Keratinocyte (primary cell): ENCODE data around the gene LRIT3.

Experiments used
- CTCF ChIP-seq, 3 experiments: IDR thresholded peaks in 1 of 3; conservative IDR thresholded peaks in 1 of 3; optimal IDR thresholded peaks in 1 of 3; 2 replicates in 2 of 3; 3 replicates in 1 of 3; pipeline versions ENCODE3 to v1.5.1; 2011; ENCODE audit warnings: low read length in 3 of 3, mild to moderate bottlenecking in 3 of 3, moderate library complexity in 2 of 3, control low read depth in 1 of 3, inconsistent platforms in 1 of 3; ENCODE audit not compliant: insufficient read depth in 2 of 3; ENCODE audit errors: extremely low read depth in 1 of 3
- EZH2 ChIP-seq: IDR thresholded peaks from one replicate; pipeline ENCODE4 v1.6.1; 2012; ENCODE audit warnings: inconsistent platforms, mild to moderate bottlenecking, low read length, moderate library complexity

GRCh38 chr4:109810552-109811387 is 37.1 kb upstream of the LRIT3 start:
- TF ChIP-seq EZH2 (no peak), CTCF (optimal IDR thresholded peaks at IDR 0.05 in 1 of 3, IDR thresholded peaks at IDR 0.05 in 1 of 3, conservative IDR thresholded peaks at IDR 0.05 in 1 of 3; ENCODE audit: extremely low read depth in 1 of 3, insufficient read depth in 2 of 3, low read length in 3 of 3) (no peak)
